ENCODE results near the gene SSH3. TPM values are rescaled to one million over a fixed set of nuclear protein-coding genes. Genes with fewer than 3 reads are reported as not detected.
"Not testable (repeated sequence)": the region's sequence is repeated elsewhere in the genome, so short reads cannot be mapped to it uniquely, and the experiment has no call there.

The SSH3 gene
- total RNA-seq, 3 donors from 2014 or later = 55.8 to 87.0 (median 57.6) TPM

DNA sequence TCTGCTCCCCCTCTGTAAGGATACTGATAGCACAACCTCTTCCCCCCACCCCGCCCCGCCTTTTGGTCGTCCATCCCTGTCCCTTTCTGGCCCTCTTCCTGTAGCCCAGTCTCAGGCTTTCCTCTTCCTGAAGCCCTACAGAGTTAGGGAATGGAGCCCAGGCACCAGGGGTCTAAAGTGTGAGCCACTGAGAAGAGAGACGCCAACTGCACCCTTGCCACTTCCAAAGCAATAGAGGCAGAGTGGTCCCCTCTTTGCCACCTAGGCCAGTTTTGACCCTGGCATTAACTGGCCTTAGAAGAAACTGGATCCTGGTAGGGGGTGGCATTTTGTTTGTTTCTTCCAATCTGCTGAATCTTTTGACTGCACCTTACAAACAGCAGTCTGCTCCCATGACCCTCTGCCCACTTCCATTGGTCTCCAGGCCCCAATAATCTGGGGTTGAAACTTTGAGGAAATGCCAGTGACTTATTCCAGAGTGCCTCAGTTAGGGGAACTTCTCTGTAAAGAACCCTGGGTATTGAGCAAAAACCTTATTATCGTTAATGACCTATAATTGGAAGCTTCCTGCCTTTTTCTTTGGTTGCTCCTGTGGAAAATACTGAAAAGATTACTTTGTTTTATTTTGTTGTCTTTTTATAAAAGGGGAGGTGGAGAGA lies 46.7 kb upstream of the SSH3 start:
- no peaks in the 10 kb centered on the region for H3K9me3 ChIP-seq
- DNase-seq (no peak), ATAC-seq (no peak)
- TF ChIP-seq, protein P1, sequence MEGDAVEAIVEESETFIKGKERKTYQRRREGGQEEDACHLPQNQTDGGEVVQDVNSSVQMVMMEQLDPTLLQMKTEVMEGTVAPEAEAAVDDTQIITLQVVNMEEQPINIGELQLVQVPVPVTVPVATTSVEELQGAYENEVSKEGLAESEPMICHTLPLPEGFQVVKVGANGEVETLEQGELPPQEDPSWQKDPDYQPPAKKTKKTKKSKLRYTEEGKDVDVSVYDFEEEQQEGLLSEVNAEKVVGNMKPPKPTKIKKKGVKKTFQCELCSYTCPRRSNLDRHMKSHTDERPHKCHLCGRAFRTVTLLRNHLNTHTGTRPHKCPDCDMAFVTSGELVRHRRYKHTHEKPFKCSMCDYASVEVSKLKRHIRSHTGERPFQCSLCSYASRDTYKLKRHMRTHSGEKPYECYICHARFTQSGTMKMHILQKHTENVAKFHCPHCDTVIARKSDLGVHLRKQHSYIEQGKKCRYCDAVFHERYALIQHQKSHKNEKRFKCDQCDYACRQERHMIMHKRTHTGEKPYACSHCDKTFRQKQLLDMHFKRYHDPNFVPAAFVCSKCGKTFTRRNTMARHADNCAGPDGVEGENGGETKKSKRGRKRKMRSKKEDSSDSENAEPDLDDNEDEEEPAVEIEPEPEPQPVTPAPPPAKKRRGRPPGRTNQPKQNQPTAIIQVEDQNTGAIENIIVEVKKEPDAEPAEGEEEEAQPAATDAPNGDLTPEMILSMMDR (IDR thresholded peaks at IDR 0.05) = no peak
- peaks cover 18% of the 10 kb centered on the region for H3K36me3 ChIP-seq (ENCODE audit: low read depth)
- intact Hi-C loops (cut with DNase I, micrococcal nuclease) = no loop called here
- H3K4me1 ChIP-seq (ENCODE audit: low read depth) = peaks cover 20% of the 10 kb centered on the region
- H3K4me3 ChIP-seq = no peak overlapping the region

DNA sequence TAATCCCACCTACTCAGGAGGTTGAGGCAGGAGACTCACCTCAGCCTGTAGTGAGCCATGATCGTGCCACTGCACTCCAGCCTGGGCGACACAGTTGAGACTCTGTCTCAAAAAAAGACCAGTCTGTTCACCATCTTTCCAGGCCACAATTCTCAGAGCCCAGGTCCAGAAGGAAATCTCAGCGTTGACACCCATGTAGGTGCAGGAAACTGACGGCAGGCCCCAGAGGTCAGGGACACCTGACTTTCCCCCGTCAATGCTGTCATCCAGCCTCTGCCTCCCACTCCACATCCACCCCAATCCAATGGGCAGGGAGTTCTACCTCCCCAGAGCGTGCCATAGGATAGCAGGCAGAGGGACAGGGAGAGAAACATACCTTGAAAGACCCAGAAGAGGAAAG lies 42.9 kb upstream of the SSH3 start:
- intact Hi-C loops (cut with DNase I, micrococcal nuclease) = loop anchor here in 1 of 2 donors (5.0 kb wide), 1 partner anchor 67 kb away; no protein-coding TSS in a partner anchor
- H3K4me1 ChIP-seq (ENCODE audit: low read depth) = peaks cover 22% of the 10 kb centered on the region
- no peaks in the 10 kb centered on the region for H3K36me3 ChIP-seq (ENCODE audit: low read depth)
- H3K9me3 ChIP-seq = no peaks in the 10 kb centered on the region
- no peak for DNase-seq
- no peak overlapping the region for H3K4me3 ChIP-seq
- TF ChIP-seq, protein P1 (IDR thresholded peaks at IDR 0.05) = no peak
- ATAC-seq = no peak

DNA sequence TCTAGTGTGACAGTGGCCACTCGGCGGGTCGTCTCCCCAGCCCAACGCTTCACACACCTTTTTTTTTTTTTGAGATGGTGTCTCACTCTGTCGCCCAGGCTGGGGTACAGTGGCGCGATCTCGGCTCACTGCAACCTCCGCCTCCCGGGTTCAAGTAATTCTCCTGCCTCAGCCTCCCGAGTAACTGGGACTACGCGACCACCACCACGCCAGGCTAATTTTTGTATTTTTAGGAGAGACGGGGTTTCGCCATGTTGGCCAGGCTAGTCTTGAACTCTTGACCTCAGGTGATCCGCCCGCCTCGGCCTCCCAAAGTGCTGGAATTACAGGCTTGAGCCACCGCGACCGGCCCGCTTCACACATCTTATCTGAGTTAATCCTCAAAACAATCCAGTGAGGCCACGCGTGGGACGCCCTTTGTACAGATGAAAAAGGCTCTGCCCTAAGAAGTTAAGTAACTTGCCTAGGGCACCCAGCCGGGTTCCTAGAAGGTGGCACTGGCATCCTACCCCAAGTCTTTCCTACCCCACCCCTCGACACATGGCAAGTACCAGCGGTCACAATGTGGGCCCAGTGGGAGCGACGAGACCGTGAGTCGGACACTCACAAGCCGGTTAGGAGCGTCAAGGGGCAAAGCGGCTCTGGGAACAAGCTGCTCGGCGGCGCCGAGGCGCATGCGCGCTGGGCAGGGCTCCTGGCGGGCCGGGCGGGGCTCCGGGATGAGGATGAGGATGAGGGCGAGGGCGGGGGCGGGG lies 42.3 kb upstream of the SSH3 start:
- H3K36me3 ChIP-seq (ENCODE audit: low read depth); H3K4me3 ChIP-seq; H3K9me3 ChIP-seq: not testable (repeated sequence)
- ATAC-seq (peak; percentile 29), DNase-seq (peak; percentile 67 to 81 (median 72))
- intact Hi-C loops (cut with DNase I, micrococcal nuclease) = loop anchor here in 1 of 2 donors (5.0 kb wide), 1 partner anchor 66 kb away; no protein-coding TSS in a partner anchor
- peaks cover 27% of the 10 kb centered on the region for H3K4me1 ChIP-seq (ENCODE audit: low read depth)

- DNase-seq (no peak), ATAC-seq (no peak)
- Histone ChIP-seq H3K4me1 (ENCODE audit: low read depth) (peaks cover 27% of the 10 kb centered on the region), H3K36me3 (ENCODE audit: low read depth) (no peaks in the 10 kb centered on the region), H3K4me3 (no peak overlapping the region), H3K9me3 (no peaks in the 10 kb centered on the region)
- TF ChIP-seq, protein P1 (IDR thresholded peaks at IDR 0.05) = no peak
- intact Hi-C loops (cut with DNase I, micrococcal nuclease) = loop anchor here in 1 of 2 donors (5.0 kb wide), 1 partner anchor 66 kb away; no protein-coding TSS in a partner anchor
Measured at GRCh38 chr11:67261640-67261945, 41.7 kb upstream of the SSH3 start.

DNA sequence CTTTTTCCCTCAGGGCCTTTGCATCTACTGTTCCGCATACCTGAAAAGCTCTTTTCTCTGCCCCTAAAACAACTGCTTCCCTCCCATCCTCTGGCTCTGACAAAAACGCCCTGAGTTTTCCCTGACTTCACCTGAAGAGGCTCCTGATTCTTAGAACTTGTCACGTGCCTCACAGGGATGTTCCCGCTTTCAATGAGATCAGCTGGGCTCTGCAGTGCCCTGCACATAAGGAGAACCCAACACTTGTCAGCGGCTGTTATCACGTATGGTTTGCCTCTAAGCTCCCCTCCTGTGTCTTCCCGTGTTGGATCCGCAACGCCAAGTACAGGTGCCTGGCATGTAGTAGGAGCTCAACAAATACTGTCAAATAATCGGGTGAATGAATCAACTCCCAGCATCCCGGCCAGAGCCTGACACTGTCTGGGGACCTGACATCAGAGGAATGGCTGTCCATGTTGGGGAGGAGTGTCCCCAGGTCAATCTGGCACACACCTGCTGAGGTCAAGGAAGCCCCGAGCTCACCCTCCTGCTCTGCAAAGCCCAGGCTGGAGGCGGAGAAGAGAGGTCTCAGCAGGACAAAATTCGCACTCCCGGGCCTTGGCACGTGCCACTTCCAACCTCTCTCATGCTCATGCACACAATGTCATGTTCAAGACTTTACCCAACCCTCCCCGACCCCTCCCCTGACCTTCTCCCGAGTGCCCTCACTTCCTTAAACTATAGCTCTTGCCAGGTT lies 41.2 kb upstream of the SSH3 start:
- peak in 2 of 3 donors; percentile 44 to 53 for DNase-seq

More for the DNA sequence above, 41.2 kb upstream of the SSH3 start:
- ATAC-seq = no peak
- Histone ChIP-seq H3K4me3 (no peak overlapping the region), H3K9me3 (no peaks in the 10 kb centered on the region), H3K36me3 (ENCODE audit: low read depth) (no peaks in the 10 kb centered on the region), H3K4me1 (ENCODE audit: low read depth) (peaks cover 27% of the 10 kb centered on the region)
- TF ChIP-seq, protein P1 (IDR thresholded peaks at IDR 0.05) = no peak
- intact Hi-C loops (cut with DNase I, micrococcal nuclease) = loop anchor here in 1 of 2 donors (5.0 kb wide), 1 partner anchor 65 kb away; no protein-coding TSS in a partner anchor
